ENCODE measurements around the gene C17orf100.

DNA sequence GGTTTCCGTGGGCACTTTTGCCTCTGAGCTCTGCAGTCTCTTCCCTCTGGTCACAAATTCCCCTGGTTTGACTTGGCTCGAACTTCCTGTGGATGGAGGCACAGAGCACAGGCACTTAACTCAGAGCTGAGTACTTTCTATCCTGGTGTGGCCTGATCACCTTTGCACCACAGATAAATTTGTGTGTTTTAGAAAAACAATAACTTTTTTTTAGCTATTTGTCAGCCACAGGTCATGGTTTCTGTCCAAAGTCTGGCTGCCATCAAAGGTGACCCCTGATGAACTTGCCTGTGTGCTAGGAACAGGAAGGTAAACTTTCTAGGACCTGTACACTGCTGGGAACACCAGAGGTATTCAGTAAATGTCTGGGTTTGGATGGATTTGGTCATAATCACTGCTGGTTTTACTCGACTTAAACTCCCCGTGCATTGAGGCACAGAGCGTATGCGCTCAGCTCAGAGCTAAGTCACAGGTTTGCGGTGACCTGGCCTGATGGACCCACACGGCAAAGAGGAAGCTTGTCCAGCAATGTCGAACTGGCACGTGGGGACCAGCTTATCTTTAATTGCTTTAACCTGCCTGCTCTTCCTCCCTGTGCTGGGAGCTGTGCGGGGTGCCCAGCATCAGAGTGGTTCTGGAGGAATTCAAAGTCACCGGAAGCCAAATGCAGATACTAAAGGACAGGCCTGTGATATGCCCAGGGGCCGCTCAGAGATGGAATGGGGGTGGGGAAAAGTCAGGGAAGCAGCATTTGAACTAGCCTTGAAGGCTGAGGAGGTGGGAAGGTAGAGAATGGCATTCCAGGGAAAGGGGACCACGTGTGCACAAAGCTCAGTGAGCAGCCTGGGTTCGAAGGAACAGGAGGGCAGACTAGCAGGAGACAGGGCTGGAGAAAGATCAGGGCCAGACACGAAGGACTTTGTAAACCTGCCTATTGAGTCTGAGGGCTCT, 48.7 kb downstream of the C17orf100 start:
- no peak for TF ChIP-seq POLR2A (IDR thresholded peaks at IDR 0.05)
- TF ChIP-seq, protein P1, sequence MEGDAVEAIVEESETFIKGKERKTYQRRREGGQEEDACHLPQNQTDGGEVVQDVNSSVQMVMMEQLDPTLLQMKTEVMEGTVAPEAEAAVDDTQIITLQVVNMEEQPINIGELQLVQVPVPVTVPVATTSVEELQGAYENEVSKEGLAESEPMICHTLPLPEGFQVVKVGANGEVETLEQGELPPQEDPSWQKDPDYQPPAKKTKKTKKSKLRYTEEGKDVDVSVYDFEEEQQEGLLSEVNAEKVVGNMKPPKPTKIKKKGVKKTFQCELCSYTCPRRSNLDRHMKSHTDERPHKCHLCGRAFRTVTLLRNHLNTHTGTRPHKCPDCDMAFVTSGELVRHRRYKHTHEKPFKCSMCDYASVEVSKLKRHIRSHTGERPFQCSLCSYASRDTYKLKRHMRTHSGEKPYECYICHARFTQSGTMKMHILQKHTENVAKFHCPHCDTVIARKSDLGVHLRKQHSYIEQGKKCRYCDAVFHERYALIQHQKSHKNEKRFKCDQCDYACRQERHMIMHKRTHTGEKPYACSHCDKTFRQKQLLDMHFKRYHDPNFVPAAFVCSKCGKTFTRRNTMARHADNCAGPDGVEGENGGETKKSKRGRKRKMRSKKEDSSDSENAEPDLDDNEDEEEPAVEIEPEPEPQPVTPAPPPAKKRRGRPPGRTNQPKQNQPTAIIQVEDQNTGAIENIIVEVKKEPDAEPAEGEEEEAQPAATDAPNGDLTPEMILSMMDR (IDR thresholded peaks at IDR 0.05 in 8 of 11, conservative IDR thresholded peaks at IDR 0.05 in 3 of 11) = no peak
- no peak for TF ChIP-seq POLR2AphosphoS5 (IDR thresholded peaks at IDR 0.05)

All from spleen (tissue), 7 donors.